HG03108 (cell line): ENCODE data around the gene GATA2.

Source experiments
- ATAC-seq: cut with Tn5 transposase; IDR thresholded peaks from one replicate; pipeline ENCODE4 v1.9.1; 2021; ENCODE audit warnings: moderate library complexity; ENCODE audit not compliant: unreplicated experiment

GATA2 gene

GRCh38 chr3:128488991-128489673 is 3.9 kb downstream of the GATA2 start:
- no peak for ATAC-seq

GRCh38 chr3:128488636-128488990 is 4.4 kb downstream of the GATA2 start:
- ATAC-seq = no peak

GRCh38 chr3:128487813-128488635 is 5.0 kb downstream of the GATA2 start:
- no peak for ATAC-seq

- ATAC-seq = no peak
Observed at GRCh38 chr3:128487538-128487812, 5.5 kb downstream of the GATA2 start.

GRCh38 chr3:128486681-128487537 is 6.1 kb downstream of the GATA2 start:
- ATAC-seq = no peak

- ATAC-seq = no peak
Observed at GRCh38 chr3:128486205-128486628, 6.8 kb downstream of the GATA2 start.

GRCh38 chr3:128485282-128486204 is 7.5 kb downstream of the GATA2 start:
- no peak for ATAC-seq

- no peak for ATAC-seq
Observed at GRCh38 chr3:128484404-128485281, 8.4 kb downstream of the GATA2 start.

- ATAC-seq = no peak
Observed at GRCh38 chr3:128483657-128484403, 9.2 kb downstream of the GATA2 start.

GRCh38 chr3:128482666-128483656 is 10.0 kb downstream of the GATA2 start:
- ATAC-seq = no peak

GRCh38 chr3:128482175-128482574 is 10.8 kb downstream of the GATA2 start:
- no peak for ATAC-seq

GRCh38 chr3:128481438-128481942 is 11.5 kb downstream of the GATA2 start:
- ATAC-seq = no peak

- no peak for ATAC-seq
Observed at GRCh38 chr3:128480717-128481437, 12.1 kb downstream of the GATA2 start.

GRCh38 chr3:128480278-128480677 is 12.7 kb downstream of the GATA2 start:
- no peak for ATAC-seq

- ATAC-seq = no peak
Observed at GRCh38 chr3:128479558-128480086, 13.4 kb downstream of the GATA2 start.
